Measurements from ENCODE around the gene ZNF296.

ZNF296 gene

GRCh38 chr19:45118106-45118505 is 41.8 kb upstream of the ZNF296 start:
- no peak for TF ChIP-seq CTCF (IDR thresholded peaks at IDR 0.05; ENCODE audit: low read depth, low read length)
- DNase-seq (ENCODE audit: extremely low read depth, low read depth): no peak

GRCh38 chr19:45117671-45118070 is 41.4 kb upstream of the ZNF296 start:
- TF ChIP-seq CTCF (IDR thresholded peaks at IDR 0.05; ENCODE audit: low read depth, low read length): no peak
- DNase-seq (ENCODE audit: extremely low read depth, low read depth): no peak

- DNase-seq (ENCODE audit: extremely low read depth, low read depth): no peak
- TF ChIP-seq CTCF (IDR thresholded peaks at IDR 0.05; ENCODE audit: low read depth, low read length): no peak
These were observed 40.9 kb upstream of the ZNF296 start for GRCh38 chr19:45117167-45117594.

- DNase-seq (ENCODE audit: extremely low read depth, low read depth): no peak
- no peak for TF ChIP-seq CTCF (IDR thresholded peaks at IDR 0.05; ENCODE audit: low read depth, low read length)
These were observed 39.7 kb upstream of the ZNF296 start for GRCh38 chr19:45115809-45116615.

- no peak for DNase-seq (ENCODE audit: extremely low read depth, low read depth)
- TF ChIP-seq CTCF (IDR thresholded peaks at IDR 0.05; ENCODE audit: low read depth, low read length): no peak
These were observed 37.8 kb upstream of the ZNF296 start for GRCh38 chr19:45114116-45114515.

- TF ChIP-seq CTCF (IDR thresholded peaks at IDR 0.05; ENCODE audit: low read depth, low read length): no peak
- DNase-seq (ENCODE audit: extremely low read depth, low read depth): no peak
These were observed 37.4 kb upstream of the ZNF296 start for GRCh38 chr19:45113628-45114027.

- TF ChIP-seq CTCF (IDR thresholded peaks at IDR 0.05; ENCODE audit: low read depth, low read length): no peak
- no peak for DNase-seq (ENCODE audit: extremely low read depth, low read depth)
These were observed 36.0 kb upstream of the ZNF296 start for GRCh38 chr19:45112111-45112827.

Measured in AG09319 (cell line).